Neural cell (in vitro differentiated cells): ENCODE measurements around the gene PHACTR1. TPM values are rescaled to one million over a fixed set of nuclear protein-coding genes. Genes with fewer than 3 reads are reported as not detected.

ENCODE experiments used
- H2AFZ ChIP-seq: fragments of 200-600, 300-800 bp; sonication (generic), shearing (Covaris generic); 2 replicates; pipeline ENCODE4 v1.6.0; 2014; ENCODE audit warnings: low read depth, mild to moderate bottlenecking, antibody characterized with exemption, low read length, moderate library complexity
- H3F3A ChIP-seq: fragments of 200-600 bp; shearing (Covaris generic); 2 replicates; pipeline ENCODE4 v1.6.1; 2016; ENCODE audit warnings: mild to moderate bottlenecking, moderate library complexity, mixed read lengths, antibody characterized with exemption, low read length; ENCODE audit not compliant: insufficient read depth, poor library complexity, severe bottlenecking
- H3K27ac ChIP-seq: fragments of 200-600, 300-800 bp; sonication (generic), shearing (Covaris generic); 2 replicates; pipeline ENCODE4 v1.5.1; 2014; ENCODE audit warnings: mild to moderate bottlenecking, low read length, moderate library complexity
- H3K27me3 ChIP-seq: fragments of 300-800, 200-600 bp; sonication (generic), shearing (Covaris generic); 2 replicates; pipeline ENCODE4 v1.6.0; 2014; ENCODE audit warnings: mild to moderate bottlenecking, low read depth, low read length, moderate library complexity; ENCODE audit not compliant: insufficient read depth
- H3K36me3 ChIP-seq: fragments of 300-800, 200-600 bp; sonication (generic), shearing (Covaris generic); 2 replicates; pipeline ENCODE4 v1.5.1; 2014; ENCODE audit warnings: mild to moderate bottlenecking, antibody characterized with exemption, low read length, moderate library complexity; ENCODE audit not compliant: insufficient read depth
- H3K4me2 ChIP-seq: fragments of 300-800, 200-600 bp; sonication (generic), shearing (Covaris generic); 2 replicates; pipeline ENCODE4 v1.6.0; 2014; ENCODE audit warnings: mild to moderate bottlenecking, low read length
- H3K4me3 ChIP-seq: fragments of 300-800, 200-600 bp; sonication (generic), shearing (Covaris generic); 2 replicates; pipeline ENCODE4 v1.5.1; 2014; ENCODE audit warnings: mild to moderate bottlenecking, low read length, moderate library complexity
- H3K79me2 ChIP-seq: fragments of 200-600 bp; shearing (Covaris generic); replicated peaks from 2 replicates; pipeline ENCODE4 v1.6.0; 2014; ENCODE audit warnings: mild to moderate bottlenecking, low read length, moderate library complexity; ENCODE audit not compliant: insufficient read depth
- H3K9ac ChIP-seq: fragments of 300-800, 200-600 bp; sonication (generic), shearing (Covaris generic); 2 replicates; pipeline ENCODE4 v1.6.1; 2016; ENCODE audit warnings: mild to moderate bottlenecking, low read length, mixed read lengths
- H3K9me2 ChIP-seq: fragments of 200-600 bp; shearing (Covaris generic); 2 replicates; pipeline ENCODE4 v1.6.1; 2016; ENCODE audit warnings: mild to moderate bottlenecking, low read length, mixed read lengths; ENCODE audit not compliant: insufficient read depth
- H3K9me3 ChIP-seq: fragments of 200-600, 300-800 bp; sonication (generic), shearing (Covaris generic); 2 replicates; pipeline ENCODE4 v1.6.1; 2016; ENCODE audit warnings: mild to moderate bottlenecking, mixed run types, low read length, moderate library complexity, mixed read lengths
- H4K20me1 ChIP-seq: fragments of 200-600 bp; shearing (Covaris generic); 2 replicates; pipeline ENCODE4 v1.6.1; 2016; ENCODE audit warnings: mild to moderate bottlenecking, mixed run types; ENCODE audit not compliant: insufficient read depth
- EP300 ChIP-seq: fragments of 450-650 bp; conservative IDR thresholded peaks from 2 replicates; pipeline ENCODE4 v1.6.1; 2014; ENCODE audit warnings: antibody characterized with exemption, mild to moderate bottlenecking, moderate library complexity; ENCODE audit not compliant: poor library complexity, severe bottlenecking
- EZH2 ChIP-seq: fragments of 200-600, 300-800 bp; shearing (Covaris generic), sonication (generic); IDR thresholded peaks from 2 replicates; pipeline ENCODE4 v1.6.1; 2014; ENCODE audit warnings: antibody characterized with exemption, low read length, borderline replicate concordance, mild to moderate bottlenecking; ENCODE audit not compliant: insufficient read depth, poor library complexity, severe bottlenecking
- MXI1 ChIP-seq: fragments of 450-650 bp; conservative IDR thresholded peaks from 2 replicates; pipeline ENCODE4 v1.6.1; 2014; ENCODE audit warnings: antibody characterized with exemption, mild to moderate bottlenecking; ENCODE audit not compliant: poor library complexity, severe bottlenecking
- POLR2AphosphoS5 ChIP-seq: IDR thresholded peaks from 2 replicates; pipeline ENCODE4 v1.6.1; 2012
- RAD21 ChIP-seq: fragments of 450-650 bp; conservative IDR thresholded peaks from 2 replicates; pipeline ENCODE4 v1.6.1; 2014; ENCODE audit warnings: antibody characterized with exemption, mild to moderate bottlenecking, moderate library complexity
- SMC3 ChIP-seq: fragments of 450-650 bp; conservative IDR thresholded peaks from 2 replicates; pipeline ENCODE4 v1.6.1; 2014; ENCODE audit warnings: antibody characterized with exemption, mild to moderate bottlenecking, moderate library complexity; ENCODE audit not compliant: poor library complexity
- TAF1 ChIP-seq: IDR thresholded peaks from 2 replicates; pipeline ENCODE4 v1.6.1; 2012; ENCODE audit warnings: low read depth
- polyA plus RNA-seq: library from polyadenylated mRNA; depleted of rRNA; stranded (reverse); fragments of >200 nt; gene quantifications from 2 replicates; pipeline ENCODE4 v1.2.3, GENCODE V29; 2014
- TF ChIP-seq, protein P1 (sequence below): IDR thresholded peaks from 2 replicates; pipeline ENCODE4 v1.6.1; 2012; ENCODE audit warnings: borderline replicate concordance
- TF ChIP-seq, protein P2 (sequence below): fragments of 450-650 bp; IDR thresholded peaks from 2 replicates; pipeline ENCODE4 v1.5.1; 2014; ENCODE audit warnings: antibody characterized with exemption, mild to moderate bottlenecking, moderate library complexity; ENCODE audit not compliant: poor library complexity, severe bottlenecking

The PHACTR1 gene
- polyA plus RNA-seq, 1 donor from 2014 or later = 7.8 TPM

DNA sequence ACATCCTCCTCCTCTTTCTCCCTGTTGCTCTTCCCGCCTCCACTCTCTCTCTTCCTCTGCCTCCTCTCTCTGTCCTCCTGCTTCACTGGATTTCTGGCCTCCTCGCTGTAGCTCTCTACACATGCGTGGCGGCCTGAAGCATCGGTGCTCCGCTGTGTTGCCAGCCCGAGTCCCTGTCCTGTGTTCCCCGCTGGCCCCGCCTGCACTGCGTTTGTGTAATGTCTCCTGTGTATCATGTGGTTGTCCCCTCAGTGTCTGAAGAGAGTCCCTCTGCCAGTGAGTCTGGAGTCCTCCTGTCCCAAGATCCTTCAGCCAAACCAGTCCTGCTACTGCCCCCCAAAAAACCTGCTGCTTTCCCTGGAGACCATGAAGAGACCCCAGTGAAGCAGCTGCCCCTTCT, 468.0 kb downstream of the PHACTR1 start:
- H3K36me3 ChIP-seq = no peaks in the 10 kb centered on the region

DNA sequence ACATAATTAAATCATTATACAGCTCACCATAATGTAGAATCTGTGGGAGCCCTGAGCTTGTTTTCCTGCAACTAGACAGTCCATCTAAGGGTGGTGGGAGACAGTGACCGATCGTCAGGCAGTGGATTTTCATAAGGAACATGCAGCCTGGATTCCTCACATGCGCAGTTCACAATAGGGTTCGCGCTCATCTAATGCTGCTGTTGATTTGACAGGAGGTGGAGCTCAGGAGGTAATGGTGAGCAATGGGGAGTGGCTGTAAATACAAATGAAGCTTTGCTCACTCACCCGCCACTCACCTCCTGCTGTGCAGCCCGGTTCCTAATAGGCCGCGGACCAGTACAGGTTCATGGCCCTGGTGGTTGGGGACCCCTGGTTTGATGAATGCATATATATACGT, 470.3 kb downstream of the PHACTR1 start:
- no peak overlapping the region for H3K9ac ChIP-seq

More for the DNA sequence above, 468.0 kb downstream of the PHACTR1 start:
- Histone ChIP-seq H3K4me3 (no peak overlapping the region), H3K9ac (no peak overlapping the region), H3K9me3 (no peaks in the 10 kb centered on the region), H3F3A (no peaks in the 10 kb centered on the region), H3K9me2 (no peaks in the 10 kb centered on the region), H3K27ac (no peak overlapping the region), H3K27me3 (no peaks in the 10 kb centered on the region), H3K4me2 (no peak overlapping the region), H2AFZ (no peak overlapping the region), H4K20me1 (no peaks in the 10 kb centered on the region), H3K79me2 (no peaks in the 10 kb centered on the region)
- no peak for TF ChIP-seq MXI1

DNA sequence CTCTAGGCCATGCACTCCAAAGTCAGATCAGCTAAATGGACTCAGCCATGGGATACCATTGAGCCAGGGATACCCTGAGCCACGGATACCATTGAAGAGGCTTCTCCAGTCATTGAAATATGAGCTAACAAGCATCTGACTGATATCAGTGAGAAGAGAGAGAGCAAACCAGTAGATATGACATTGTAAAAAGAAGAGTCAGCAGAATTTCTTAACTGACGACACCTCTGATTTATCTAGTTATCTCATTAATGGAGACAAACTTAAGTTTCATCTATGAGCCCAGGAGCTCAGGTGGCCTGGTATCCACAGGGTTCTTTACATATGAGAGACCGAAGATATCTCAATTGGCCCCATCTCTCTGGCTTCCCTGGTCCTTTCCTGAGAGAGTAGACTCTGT, 471.1 kb downstream of the PHACTR1 start:
- Histone ChIP-seq H3K9me2 (no peaks in the 10 kb centered on the region), H3F3A (no peaks in the 10 kb centered on the region), H3K36me3 (no peaks in the 10 kb centered on the region), H3K4me3 (no peak overlapping the region), H3K27me3 (no peaks in the 10 kb centered on the region), H4K20me1 (no peaks in the 10 kb centered on the region), H3K9ac (no peak overlapping the region), H2AFZ (no peak overlapping the region), H3K9me3 (no peaks in the 10 kb centered on the region), H3K4me2 (no peak overlapping the region), H3K27ac (no peak overlapping the region), H3K79me2 (no peaks in the 10 kb centered on the region)
- TF ChIP-seq EZH2 (no peak), EP300 (no peak), RAD21 (no peak), SMC3 (no peak), MXI1 (no peak), TAF1 (no peak)
- TF ChIP-seq, protein P1, sequence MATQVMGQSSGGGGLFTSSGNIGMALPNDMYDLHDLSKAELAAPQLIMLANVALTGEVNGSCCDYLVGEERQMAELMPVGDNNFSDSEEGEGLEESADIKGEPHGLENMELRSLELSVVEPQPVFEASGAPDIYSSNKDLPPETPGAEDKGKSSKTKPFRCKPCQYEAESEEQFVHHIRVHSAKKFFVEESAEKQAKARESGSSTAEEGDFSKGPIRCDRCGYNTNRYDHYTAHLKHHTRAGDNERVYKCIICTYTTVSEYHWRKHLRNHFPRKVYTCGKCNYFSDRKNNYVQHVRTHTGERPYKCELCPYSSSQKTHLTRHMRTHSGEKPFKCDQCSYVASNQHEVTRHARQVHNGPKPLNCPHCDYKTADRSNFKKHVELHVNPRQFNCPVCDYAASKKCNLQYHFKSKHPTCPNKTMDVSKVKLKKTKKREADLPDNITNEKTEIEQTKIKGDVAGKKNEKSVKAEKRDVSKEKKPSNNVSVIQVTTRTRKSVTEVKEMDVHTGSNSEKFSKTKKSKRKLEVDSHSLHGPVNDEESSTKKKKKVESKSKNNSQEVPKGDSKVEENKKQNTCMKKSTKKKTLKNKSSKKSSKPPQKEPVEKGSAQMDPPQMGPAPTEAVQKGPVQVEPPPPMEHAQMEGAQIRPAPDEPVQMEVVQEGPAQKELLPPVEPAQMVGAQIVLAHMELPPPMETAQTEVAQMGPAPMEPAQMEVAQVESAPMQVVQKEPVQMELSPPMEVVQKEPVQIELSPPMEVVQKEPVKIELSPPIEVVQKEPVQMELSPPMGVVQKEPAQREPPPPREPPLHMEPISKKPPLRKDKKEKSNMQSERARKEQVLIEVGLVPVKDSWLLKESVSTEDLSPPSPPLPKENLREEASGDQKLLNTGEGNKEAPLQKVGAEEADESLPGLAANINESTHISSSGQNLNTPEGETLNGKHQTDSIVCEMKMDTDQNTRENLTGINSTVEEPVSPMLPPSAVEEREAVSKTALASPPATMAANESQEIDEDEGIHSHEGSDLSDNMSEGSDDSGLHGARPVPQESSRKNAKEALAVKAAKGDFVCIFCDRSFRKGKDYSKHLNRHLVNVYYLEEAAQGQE = no peak

More for the DNA sequence above, 470.3 kb downstream of the PHACTR1 start:
- Histone ChIP-seq H3K4me2 (no peak overlapping the region), H3K79me2 (no peaks in the 10 kb centered on the region), H2AFZ (no peak overlapping the region), H4K20me1 (no peaks in the 10 kb centered on the region), H3K36me3 (no peaks in the 10 kb centered on the region), H3K9me2 (no peaks in the 10 kb centered on the region), H3K4me3 (no peak overlapping the region), H3K9me3 (no peaks in the 10 kb centered on the region), H3K27ac (no peak overlapping the region), H3K27me3 (no peaks in the 10 kb centered on the region), H3F3A (no peaks in the 10 kb centered on the region)
- TF ChIP-seq TAF1 (no peak), POLR2AphosphoS5 (no peak), EZH2 (no peak), EP300 (no peak), RAD21 (no peak), MXI1 (no peak), SMC3 (no peak)
- TF ChIP-seq, protein P1 = no peak
- TF ChIP-seq, protein P2, sequence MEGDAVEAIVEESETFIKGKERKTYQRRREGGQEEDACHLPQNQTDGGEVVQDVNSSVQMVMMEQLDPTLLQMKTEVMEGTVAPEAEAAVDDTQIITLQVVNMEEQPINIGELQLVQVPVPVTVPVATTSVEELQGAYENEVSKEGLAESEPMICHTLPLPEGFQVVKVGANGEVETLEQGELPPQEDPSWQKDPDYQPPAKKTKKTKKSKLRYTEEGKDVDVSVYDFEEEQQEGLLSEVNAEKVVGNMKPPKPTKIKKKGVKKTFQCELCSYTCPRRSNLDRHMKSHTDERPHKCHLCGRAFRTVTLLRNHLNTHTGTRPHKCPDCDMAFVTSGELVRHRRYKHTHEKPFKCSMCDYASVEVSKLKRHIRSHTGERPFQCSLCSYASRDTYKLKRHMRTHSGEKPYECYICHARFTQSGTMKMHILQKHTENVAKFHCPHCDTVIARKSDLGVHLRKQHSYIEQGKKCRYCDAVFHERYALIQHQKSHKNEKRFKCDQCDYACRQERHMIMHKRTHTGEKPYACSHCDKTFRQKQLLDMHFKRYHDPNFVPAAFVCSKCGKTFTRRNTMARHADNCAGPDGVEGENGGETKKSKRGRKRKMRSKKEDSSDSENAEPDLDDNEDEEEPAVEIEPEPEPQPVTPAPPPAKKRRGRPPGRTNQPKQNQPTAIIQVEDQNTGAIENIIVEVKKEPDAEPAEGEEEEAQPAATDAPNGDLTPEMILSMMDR = no peak
